Small intestine (tissue), 7 donors: Measurements from ENCODE around the gene LMX1A. TPM values are rescaled to one million over a fixed set of nuclear protein-coding genes. Genes with fewer than 3 reads are reported as not detected.

Experiments used
- DNase-seq, 2 donors: peaks; one replicate each; pipeline versions ENCODE4 v3.0.0 to v3.0.0-alpha.2; 2013
- FAIRE-seq: peaks from 2 replicates; lab custom pipeline; 2012; peaks lifted over from hg19 to GRCh38; lab: Jason Lieb, UNC
- H3K27ac ChIP-seq, 3 donors: one replicate each; pipeline ENCODE4 v1.5.1; 2013; ENCODE audit warnings: low read length in 2 of 3, mild to moderate bottlenecking in 2 of 3, control low read depth in 1 of 3, inconsistent platforms in 1 of 3, low read depth in 1 of 3, moderate library complexity in 1 of 3
- H3K27me3 ChIP-seq, 3 donors: one replicate each; pipeline ENCODE4 v1.6.1; 2013; ENCODE audit warnings: low read length in 3 of 3, inconsistent platforms in 1 of 3; ENCODE audit not compliant: control insufficient read depth in 3 of 3, insufficient read depth in 3 of 3
- H3K36me3 ChIP-seq, 3 donors: one replicate each; pipeline ENCODE4 v1.6.1; 2013; ENCODE audit warnings: low read length in 3 of 3, inconsistent platforms in 1 of 3, low read depth in 1 of 3, mild to moderate bottlenecking in 1 of 3, moderate library complexity in 1 of 3; ENCODE audit not compliant: control insufficient read depth in 3 of 3, insufficient read depth in 2 of 3
- H3K4me1 ChIP-seq, 3 donors: one replicate each; pipeline ENCODE4 v1.6.1; 2013; ENCODE audit warnings: low read length in 2 of 3, inconsistent platforms in 1 of 3, low read depth in 1 of 3, mild to moderate bottlenecking in 1 of 3, moderate library complexity in 1 of 3; ENCODE audit not compliant: control insufficient read depth in 3 of 3, insufficient read depth in 2 of 3
- H3K4me3 ChIP-seq, 3 donors: one replicate each; pipeline ENCODE4 v1.5.1; 2013; ENCODE audit warnings: low read length in 3 of 3, control low read depth in 1 of 3, inconsistent platforms in 1 of 3, low read depth in 1 of 3, mild to moderate bottlenecking in 1 of 3, moderate library complexity in 1 of 3
- H3K9me3 ChIP-seq, 2 donors: one replicate each; pipeline ENCODE4 v1.6.1; 2013; ENCODE audit warnings: low read depth in 1 of 2, low read length in 1 of 2; ENCODE audit not compliant: control insufficient read depth in 2 of 2, insufficient read depth in 1 of 2
- WGBS, 3 donors: extraction: QIAGEN DNeasy Blood & Tissue Kit; methylation state at CpG; one replicate each; pipeline ENCODE4 v1.1.7; 2013; 5-methylcytosine and 5-hydroxymethylcytosine counted together
- polyA plus RNA-seq, 4 donors: library from polyadenylated mRNA; stranded (reverse) in 3 of 4; unstranded in 1 of 4; fragments of 200-250 nt in 3 of 4; fragments of 120-200 nt in 1 of 4; gene quantifications; one replicate each; pipeline versions ENCODE4 v1.2.1 to v1.2.3, GENCODE V29; 2013
- donor health status: healthy with polysubstance abuse.
- donor health status: control.
- donor health status: control.
- donor health status: Bipolar disorder and iron deficiency.
- donor health status: healthy.

LMX1A gene
- polyA plus RNA-seq, 4 donors: 0.39 to 4.3 (median 0.49) TPM

- no peaks in the 10 kb centered on the region for H3K36me3 ChIP-seq
- FAIRE-seq: no peak
- WGBS, 3 donors: 41 to 44% (median 42%) methylated on average over 2 of the region's 2 CpGs
- H3K9me3 ChIP-seq: no peaks in the 10 kb centered on the region
- H3K27me3 ChIP-seq: peaks cover 0 to 2% (median 0%) of the 10 kb centered on the region in 3 donors
- H3K27ac ChIP-seq: no peak overlapping the region
- no peak overlapping the region for H3K4me3 ChIP-seq
- H3K4me1 ChIP-seq: no peaks in the 10 kb centered on the region
- no peak for DNase-seq
Observed at GRCh38 chr1:165259236-165259635, 97.3 kb downstream of the LMX1A start.

- H3K27ac ChIP-seq: no peak overlapping the region
- no peaks in the 10 kb centered on the region for H3K36me3 ChIP-seq
- no peaks in the 10 kb centered on the region for H3K9me3 ChIP-seq
- DNase-seq (peak; percentile 75 to 76), FAIRE-seq (no peak)
- peaks cover 0 to 2% (median 0%) of the 10 kb centered on the region in 3 donors for H3K27me3 ChIP-seq
- H3K4me3 ChIP-seq: no peak overlapping the region
- WGBS, 3 donors: 28 to 39% (median 34%) methylated on average over 3 of the region's 3 CpGs
- H3K4me1 ChIP-seq: no peaks in the 10 kb centered on the region
Observed at GRCh38 chr1:165257969-165258459, 98.5 kb downstream of the LMX1A start.

- no peak for DNase-seq
- Histone ChIP-seq H3K4me1 (no peaks in the 10 kb centered on the region), H3K27me3 (peaks cover 0 to 2% (median 0%) of the 10 kb centered on the region in 3 donors), H3K4me3 (no peak overlapping the region), H3K9me3 (no peaks in the 10 kb centered on the region), H3K36me3 (no peaks in the 10 kb centered on the region), H3K27ac (no peak overlapping the region)
- no peak for FAIRE-seq
- WGBS, 3 donors: 64 to 79% (median 78%) methylated on average over 3 of the region's 3 CpGs
Observed at GRCh38 chr1:165254896-165255625, 101.5 kb downstream of the LMX1A start.

DNA sequence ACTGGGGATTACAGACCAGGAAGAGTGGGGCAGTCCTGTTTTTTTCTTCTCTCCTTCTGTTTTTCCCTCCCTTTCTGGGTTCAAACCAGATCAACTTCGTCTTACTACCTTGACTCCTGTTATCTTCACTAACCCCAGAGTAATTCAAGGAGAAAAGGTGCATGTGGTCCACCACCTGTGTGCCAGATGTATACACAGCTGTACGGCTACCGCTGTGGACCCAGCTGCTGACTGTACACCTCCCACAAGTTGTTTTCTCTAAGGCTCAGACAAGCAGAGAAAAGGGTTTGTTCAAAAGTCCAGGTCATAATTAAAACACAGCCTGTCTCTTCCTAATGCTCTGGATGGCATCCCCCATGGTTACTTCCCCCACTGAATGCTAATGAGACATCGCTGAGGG lies 102.1 kb downstream of the LMX1A start:
- H3K9me3 ChIP-seq: no peaks in the 10 kb centered on the region
- no peaks in the 10 kb centered on the region for H3K4me1 ChIP-seq
- DNase-seq: no peak
- FAIRE-seq: no peak
- H3K27ac ChIP-seq: no peak overlapping the region
- H3K27me3 ChIP-seq: peaks cover 0 to 4% (median 0%) of the 10 kb centered on the region in 3 donors
- WGBS, 3 donors: 55 to 69% (median 63%) methylated on average over 4 of the region's 4 CpGs
- no peaks in the 10 kb centered on the region for H3K36me3 ChIP-seq
- no peak overlapping the region for H3K4me3 ChIP-seq

GRCh38 chr1:165253818-165254254 lies 102.7 kb downstream of the LMX1A start:
- DNase-seq: no peak
- no peak for FAIRE-seq
- no peak overlapping the region for H3K4me3 ChIP-seq
- peaks cover 0 to 4% of the 10 kb centered on the region in 2 donors for H3K9me3 ChIP-seq
- peaks cover 0 to 9% (median 0%) of the 10 kb centered on the region in 3 donors for H3K27me3 ChIP-seq
- no peaks in the 10 kb centered on the region for H3K36me3 ChIP-seq
- WGBS, 3 donors: 27 to 49% (median 40%) methylated on average over 2 of the region's 2 CpGs
- H3K27ac ChIP-seq: no peak overlapping the region
- no peaks in the 10 kb centered on the region for H3K4me1 ChIP-seq

DNA sequence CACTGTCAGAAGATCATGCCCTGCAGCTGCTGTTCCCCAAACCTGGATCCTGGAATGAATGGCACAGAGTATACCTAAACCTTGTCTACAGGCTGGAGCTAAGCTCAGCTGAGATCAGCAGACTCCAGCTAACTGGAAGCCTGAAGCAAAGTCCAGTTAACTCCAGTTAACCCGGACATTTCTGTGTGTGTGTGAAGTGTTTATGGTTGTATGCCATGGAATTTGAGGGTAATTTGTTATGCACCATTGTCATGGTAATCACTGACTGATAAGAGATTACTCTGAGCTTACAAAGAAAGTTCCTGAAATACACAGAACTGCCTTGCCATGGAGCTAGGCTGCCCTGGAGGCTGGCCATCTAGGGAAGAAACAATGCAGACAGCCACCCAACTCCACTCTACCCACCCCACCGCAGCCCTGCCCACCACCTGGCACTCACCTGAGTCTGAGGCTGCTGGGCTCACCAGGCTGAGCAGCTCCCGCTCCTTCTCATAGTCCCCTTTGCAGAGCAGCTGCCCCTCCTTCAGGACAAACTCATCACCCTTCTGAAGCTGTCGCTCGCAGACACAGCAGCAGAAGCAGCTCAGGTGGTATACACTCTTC lies 107.4 kb downstream of the LMX1A start:
- Histone ChIP-seq H3K27ac (no peak overlapping the region), H3K4me1 (no peaks in the 10 kb centered on the region), H3K9me3 (peaks cover 0 to 4% of the 10 kb centered on the region in 2 donors), H3K27me3 (peaks cover 0 to 7% (median 0%) of the 10 kb centered on the region in 3 donors), H3K36me3 (no peaks in the 10 kb centered on the region), H3K4me3 (no peak overlapping the region)
- WGBS, 3 donors: 72 to 80% (median 73%) methylated on average over 5 of the region's 5 CpGs
- no peak for FAIRE-seq
- no peak for DNase-seq

DNA sequence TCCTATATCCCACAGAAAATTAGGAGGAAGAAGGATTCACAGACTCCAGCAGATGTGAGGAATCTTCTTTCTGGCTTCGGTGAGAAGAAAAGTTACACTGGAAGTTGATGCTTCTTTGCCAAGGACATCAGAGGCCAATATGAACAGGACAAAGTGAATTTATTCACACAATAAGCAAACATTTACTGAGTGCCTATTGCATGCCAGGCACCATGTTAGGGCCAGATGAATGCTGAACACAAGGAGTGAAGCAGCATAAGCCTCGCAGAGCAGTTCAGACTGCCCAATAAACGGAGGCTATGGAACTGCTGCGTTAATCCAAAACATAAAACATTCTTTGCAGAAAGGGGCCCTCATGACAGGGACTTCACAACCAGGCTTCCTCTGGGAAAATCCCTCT lies 114.6 kb downstream of the LMX1A start:
- WGBS, 3 donors: 78 to 87% (median 84%) methylated on average over 4 of the region's 4 CpGs
- Histone ChIP-seq H3K9me3 (no peaks in the 10 kb centered on the region), H3K36me3 (no peaks in the 10 kb centered on the region), H3K4me1 (no peaks in the 10 kb centered on the region), H3K27ac (no peak overlapping the region), H3K4me3 (no peak overlapping the region), H3K27me3 (peaks cover 0 to 16% (median 6%) of the 10 kb centered on the region in 3 donors)
- no peak for FAIRE-seq
- no peak for DNase-seq

GRCh38 chr1:165241321-165241720 lies 115.2 kb downstream of the LMX1A start:
- no peak overlapping the region for H3K27ac ChIP-seq
- FAIRE-seq (no peak), DNase-seq (no peak)
- no peaks in the 10 kb centered on the region for H3K4me1 ChIP-seq
- H3K4me3 ChIP-seq: no peak overlapping the region
- peaks cover 0 to 21% (median 8%) of the 10 kb centered on the region in 3 donors for H3K27me3 ChIP-seq
- no peaks in the 10 kb centered on the region for H3K9me3 ChIP-seq
- no peaks in the 10 kb centered on the region for H3K36me3 ChIP-seq
- 82 to 91% (median 85%) methylated on average over 2 of the region's 2 CpGs for WGBS, 3 donors
